Activated CD8-positive, alpha-beta memory T cell treated with anti-CD3 and anti-CD28 coated beads for 4 hours (primary cell): Measurements from ENCODE around the gene CHL1.

ENCODE experiments used
- DNase-seq, 2 donors: peaks; one replicate each; pipeline ENCODE4 v3.0.0-alpha.2; 2020; ENCODE audit warnings: low read depth in 2 of 2

Gene CHL1, protein sequence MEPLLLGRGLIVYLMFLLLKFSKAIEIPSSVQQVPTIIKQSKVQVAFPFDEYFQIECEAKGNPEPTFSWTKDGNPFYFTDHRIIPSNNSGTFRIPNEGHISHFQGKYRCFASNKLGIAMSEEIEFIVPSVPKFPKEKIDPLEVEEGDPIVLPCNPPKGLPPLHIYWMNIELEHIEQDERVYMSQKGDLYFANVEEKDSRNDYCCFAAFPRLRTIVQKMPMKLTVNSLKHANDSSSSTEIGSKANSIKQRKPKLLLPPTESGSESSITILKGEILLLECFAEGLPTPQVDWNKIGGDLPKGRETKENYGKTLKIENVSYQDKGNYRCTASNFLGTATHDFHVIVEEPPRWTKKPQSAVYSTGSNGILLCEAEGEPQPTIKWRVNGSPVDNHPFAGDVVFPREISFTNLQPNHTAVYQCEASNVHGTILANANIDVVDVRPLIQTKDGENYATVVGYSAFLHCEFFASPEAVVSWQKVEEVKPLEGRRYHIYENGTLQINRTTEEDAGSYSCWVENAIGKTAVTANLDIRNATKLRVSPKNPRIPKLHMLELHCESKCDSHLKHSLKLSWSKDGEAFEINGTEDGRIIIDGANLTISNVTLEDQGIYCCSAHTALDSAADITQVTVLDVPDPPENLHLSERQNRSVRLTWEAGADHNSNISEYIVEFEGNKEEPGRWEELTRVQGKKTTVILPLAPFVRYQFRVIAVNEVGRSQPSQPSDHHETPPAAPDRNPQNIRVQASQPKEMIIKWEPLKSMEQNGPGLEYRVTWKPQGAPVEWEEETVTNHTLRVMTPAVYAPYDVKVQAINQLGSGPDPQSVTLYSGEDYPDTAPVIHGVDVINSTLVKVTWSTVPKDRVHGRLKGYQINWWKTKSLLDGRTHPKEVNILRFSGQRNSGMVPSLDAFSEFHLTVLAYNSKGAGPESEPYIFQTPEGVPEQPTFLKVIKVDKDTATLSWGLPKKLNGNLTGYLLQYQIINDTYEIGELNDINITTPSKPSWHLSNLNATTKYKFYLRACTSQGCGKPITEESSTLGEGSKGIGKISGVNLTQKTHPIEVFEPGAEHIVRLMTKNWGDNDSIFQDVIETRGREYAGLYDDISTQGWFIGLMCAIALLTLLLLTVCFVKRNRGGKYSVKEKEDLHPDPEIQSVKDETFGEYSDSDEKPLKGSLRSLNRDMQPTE (N-terminal part only)

GRCh38 chr3:196311-197148 is at the start of gene CHL1:
CHL1 (plus strand) TSS chr3:196763; CDS start chr3:319777, 123,014 bp downstream.
- DNase-seq = no peak

GRCh38 chr3:151614-152189 is 44.9 kb upstream of the CHL1 start:
- no peak for DNase-seq

DNA sequence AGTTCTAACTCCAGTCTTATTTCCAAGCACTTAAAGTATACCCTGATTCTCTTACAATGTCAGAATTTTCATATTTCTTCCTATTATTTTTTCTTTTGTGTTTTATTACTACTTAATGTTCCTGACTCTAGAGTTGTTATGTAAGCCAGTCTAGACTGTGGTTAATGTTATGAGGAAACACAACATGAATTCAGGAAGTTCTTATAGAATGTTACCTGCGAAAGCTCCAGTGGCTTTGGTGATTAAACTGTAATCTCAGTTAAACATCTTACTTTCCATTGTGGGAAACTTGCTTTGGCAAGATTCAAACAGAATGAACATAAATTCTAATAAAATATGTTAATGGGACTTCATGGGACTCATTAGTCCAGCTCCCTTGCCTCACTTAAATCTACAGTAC is 36.6 kb upstream of the CHL1 start:
- no peak for DNase-seq

DNA sequence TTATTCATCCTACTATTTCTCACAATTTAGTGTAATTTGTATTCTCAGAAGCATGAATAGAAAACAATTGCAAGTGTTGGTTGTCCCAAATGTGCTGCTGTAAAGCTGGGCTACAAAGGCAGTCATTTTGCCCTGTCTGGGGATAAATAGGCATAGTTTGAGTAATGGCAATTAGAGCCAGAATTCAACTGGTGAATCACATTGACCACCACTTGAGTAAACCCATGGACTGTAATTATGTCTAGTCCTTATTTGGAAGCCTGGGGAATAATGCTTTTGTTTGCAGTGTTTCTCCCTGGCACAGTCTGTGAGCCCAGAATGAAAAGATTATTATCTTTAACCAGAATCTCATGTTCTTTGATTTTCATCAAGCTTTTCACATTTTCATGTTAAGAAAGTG is 30.5 kb upstream of the CHL1 start:
- no peak for DNase-seq

DNA sequence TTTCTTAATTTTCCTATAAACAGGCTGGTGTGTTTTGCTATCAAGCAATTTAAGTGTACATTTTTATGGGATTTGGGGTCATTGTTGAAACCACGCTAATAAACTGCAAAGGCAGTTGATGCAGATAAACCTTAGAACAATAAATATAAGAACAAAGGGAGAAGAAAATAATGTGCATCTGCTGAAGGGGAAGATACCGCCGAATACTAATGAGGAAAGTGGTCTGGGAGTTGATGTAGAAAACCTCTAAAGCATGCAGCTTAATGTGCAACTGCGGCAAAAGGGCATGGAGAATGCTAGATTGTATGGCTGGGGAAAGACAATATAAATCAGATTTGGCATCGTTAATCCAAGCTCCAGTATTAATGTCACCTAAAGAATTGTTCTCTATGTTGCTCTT is 29.8 kb upstream of the CHL1 start:
- no peak for DNase-seq

- DNase-seq = no peak
These were observed 22.7 kb upstream of the CHL1 start for GRCh38 chr3:173886-174285.

DNA sequence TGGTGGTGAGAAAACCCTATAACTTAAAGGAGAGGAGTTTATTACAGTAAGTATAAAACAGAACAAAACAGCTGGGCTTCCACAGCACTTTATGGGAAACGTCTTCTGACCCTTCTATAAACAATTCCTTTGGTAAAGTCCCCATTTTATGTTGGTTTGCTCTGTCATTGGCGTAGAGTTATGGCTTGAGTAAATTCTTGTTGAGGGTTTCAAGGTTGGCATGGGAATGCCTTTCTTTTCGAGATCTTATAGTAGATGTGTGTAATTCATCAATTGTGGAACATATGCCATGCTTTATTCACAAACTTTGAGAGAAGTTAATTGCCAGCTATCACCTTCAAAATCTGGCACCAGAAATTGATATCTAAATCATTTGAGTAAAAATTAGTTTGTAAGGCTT is 11.6 kb upstream of the CHL1 start:
- DNase-seq = no peak

DNA sequence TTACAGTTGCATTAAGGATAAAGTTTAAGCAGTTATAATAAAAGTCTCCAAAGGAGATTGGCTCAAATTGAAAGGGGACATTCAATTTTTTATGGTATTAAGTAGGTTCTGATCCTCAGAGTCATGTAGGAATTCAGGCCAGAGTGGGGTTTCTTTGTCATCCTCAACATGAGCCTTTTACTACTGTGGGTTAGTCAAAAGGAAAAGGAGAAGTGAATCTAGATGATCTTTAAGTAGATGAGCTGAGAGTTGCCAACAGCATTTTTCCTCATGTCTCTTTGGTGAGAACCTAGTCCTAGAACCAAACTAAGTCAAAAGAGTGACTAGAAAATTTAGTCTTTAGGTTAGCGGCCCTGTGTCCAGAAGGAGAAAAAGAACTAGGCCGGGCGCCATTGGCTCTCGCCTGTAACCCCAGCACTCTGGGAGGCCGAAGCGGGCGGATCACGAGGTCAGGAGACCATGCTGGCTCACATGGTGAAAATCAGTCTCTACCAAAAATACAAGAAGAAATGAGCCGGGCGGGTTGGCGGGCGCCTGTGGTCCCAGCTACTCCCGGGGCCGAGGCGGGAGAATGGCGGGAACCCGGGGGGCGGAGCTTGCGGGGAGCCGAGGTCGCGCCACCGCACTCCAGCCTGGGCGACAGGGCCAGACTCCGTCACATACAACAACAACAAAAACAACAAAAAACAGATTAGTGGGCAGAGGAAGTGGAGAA is 4.2 kb upstream of the CHL1 start:
- DNase-seq = no peak

DNA sequence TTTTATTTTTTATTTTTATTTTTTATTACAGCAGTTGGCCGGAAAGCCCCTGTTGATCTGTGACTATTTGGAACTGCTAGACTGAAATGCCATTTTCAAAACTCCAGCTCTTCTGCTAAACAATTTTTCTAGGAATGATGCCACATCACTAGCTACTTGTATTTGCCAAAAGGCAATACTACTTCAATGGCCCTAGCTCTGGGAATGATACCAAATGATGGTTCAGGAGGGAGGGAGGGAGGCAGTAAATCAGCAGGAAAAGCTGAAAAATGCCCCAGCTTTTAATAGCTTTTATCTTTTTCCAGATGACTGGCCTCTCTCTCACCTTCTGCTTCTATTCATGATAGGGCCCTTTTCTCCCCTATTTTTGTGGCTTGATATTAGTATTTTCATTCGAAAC is 2.6 kb upstream of the CHL1 start:
- no peak for DNase-seq

DNA sequence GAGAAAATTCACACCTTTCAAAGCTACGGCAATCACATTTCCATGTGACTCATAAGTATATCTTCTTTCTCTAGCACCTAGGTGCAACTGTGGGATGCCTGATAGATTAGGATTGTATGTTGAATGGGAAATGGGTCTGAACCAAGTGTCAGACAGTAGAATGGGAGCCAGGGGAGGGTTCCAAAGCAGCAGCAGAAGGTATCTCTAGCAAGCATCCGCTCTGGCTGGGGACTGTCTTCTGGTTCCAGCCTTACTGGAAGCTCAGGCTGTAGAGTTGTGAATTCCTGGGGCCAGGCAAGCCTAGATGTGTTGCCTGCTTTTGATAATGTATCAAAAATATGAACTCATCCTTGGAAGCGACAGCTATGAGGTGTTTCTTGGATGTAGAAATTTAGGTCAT is 2.1 kb upstream of the CHL1 start:
- DNase-seq = no peak

GRCh38 chr3:195666-196065 is 897 bp upstream of the CHL1 start:
- no peak for DNase-seq

- DNase-seq = no peak
These were observed 725 bp downstream of the CHL1 start for GRCh38 chr3:197149-197827.

DNA sequence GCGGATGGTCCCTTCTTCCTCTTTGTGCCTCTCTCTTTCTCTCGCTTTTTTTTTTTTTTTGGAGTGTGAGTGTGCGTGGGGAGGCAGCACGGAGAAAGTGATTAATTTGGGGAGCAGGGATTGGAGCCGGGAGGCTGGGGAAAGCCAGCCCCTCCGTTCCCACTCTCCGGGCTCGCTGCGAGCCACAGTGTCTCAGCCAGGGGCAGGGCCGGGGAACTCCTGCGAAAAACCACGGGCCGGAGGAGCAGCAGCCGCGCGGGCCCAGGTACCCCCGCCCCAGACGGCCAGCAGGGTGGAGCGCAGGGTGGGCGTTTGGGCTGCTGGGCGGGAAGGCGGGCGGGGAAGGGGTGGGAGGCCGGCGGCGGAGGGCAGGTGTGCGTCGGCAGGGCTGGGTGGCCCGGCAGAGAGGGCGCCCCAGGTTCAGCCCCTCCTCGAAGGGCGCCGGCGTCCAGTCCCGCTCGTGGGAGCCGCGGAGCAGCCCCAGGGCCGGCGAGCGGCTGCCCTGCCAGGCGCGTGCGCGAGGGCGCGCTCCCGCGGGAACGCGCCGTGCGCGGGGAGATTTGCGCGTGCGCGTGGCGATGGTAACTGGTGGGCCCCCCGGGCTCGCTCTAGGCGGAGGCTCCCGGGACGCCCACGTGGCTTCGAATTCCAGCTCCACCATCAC is 1.4 kb downstream of the CHL1 start:
- no peak for DNase-seq

GRCh38 chr3:199835-200234 is 3.3 kb downstream of the CHL1 start:
- no peak for DNase-seq

GRCh38 chr3:200758-201325 is 4.3 kb downstream of the CHL1 start:
- no peak for DNase-seq

GRCh38 chr3:204102-204501 is 7.5 kb downstream of the CHL1 start:
- no peak for DNase-seq

DNA sequence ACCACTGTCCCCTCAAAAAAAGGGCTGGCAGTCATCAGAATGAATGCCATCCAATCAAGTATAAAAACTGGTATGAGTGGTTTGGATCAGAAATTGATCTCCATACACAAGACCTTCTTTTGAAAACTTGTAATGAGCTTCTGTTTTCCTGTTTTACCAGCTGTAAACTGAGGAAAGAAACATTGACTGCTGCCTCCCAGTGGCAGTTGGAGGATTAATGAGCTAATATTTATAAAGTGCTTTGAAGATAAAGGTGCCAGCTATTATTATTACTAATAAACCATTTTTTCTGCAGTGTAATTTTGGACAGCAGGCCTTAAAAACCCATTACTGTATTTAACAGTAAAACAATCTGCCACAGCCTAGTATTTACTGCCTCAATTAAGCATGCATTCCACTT is 11.4 kb downstream of the CHL1 start:
- no peak for DNase-seq

- no peak for DNase-seq
These were observed 14.1 kb downstream of the CHL1 start for GRCh38 chr3:210669-211068.

GRCh38 chr3:212432-212831 is 15.9 kb downstream of the CHL1 start:
- DNase-seq = no peak
